Osteoblast (primary cell): ENCODE results near the gene XYLT2. TPM values are rescaled to one million over a fixed set of nuclear protein-coding genes. Genes with fewer than 3 reads are reported as not detected.

Experiments used
- DNase-seq: peaks from one replicate; pipeline ENCODE4 v3.0.0; 2011; ENCODE audit warnings: low spot score, mixed read lengths; ENCODE audit not compliant: insufficient read length; ENCODE audit errors: missing footprints
- H2AFZ ChIP-seq: 2 replicates; pipeline ENCODE4 v1.6.0; 2011; ENCODE audit warnings: mild to moderate bottlenecking, low read length
- H3K27ac ChIP-seq: 2 replicates; pipeline ENCODE4 v1.5.1; 2011; ENCODE audit warnings: mild to moderate bottlenecking, low read depth, low read length, moderate library complexity
- H3K27me3 ChIP-seq: 2 replicates; pipeline ENCODE4 v1.6.0; 2012; ENCODE audit warnings: mild to moderate bottlenecking, control low read depth, inconsistent platforms, low read length, moderate library complexity; ENCODE audit not compliant: insufficient read depth
- H3K36me3 ChIP-seq: 2 replicates; pipeline ENCODE4 v1.5.1; 2011; ENCODE audit warnings: mild to moderate bottlenecking, low read length, control low read depth, moderate library complexity; ENCODE audit not compliant: insufficient read depth
- H3K4me1 ChIP-seq: 2 replicates; pipeline ENCODE4 v1.5.1; 2011; ENCODE audit warnings: mild to moderate bottlenecking, low read length, control low read depth, moderate library complexity; ENCODE audit not compliant: insufficient read depth
- H3K4me2 ChIP-seq: 2 replicates; pipeline ENCODE4 v1.6.0; 2011; ENCODE audit warnings: mild to moderate bottlenecking, low read length; ENCODE audit not compliant: insufficient read depth
- H3K4me3 ChIP-seq: fragments of 200-600 bp; sonication (generic); 3 replicates; pipeline ENCODE4 v1.5.1; 2012; ENCODE audit warnings: mild to moderate bottlenecking, low read length, inconsistent platforms; ENCODE audit not compliant: insufficient read depth
- H3K79me2 ChIP-seq: 2 replicates; pipeline ENCODE4 v1.6.0; 2012; ENCODE audit warnings: mild to moderate bottlenecking, low read length, control low read depth, inconsistent platforms; ENCODE audit not compliant: insufficient read depth
- H3K9me3 ChIP-seq: 2 replicates; pipeline ENCODE4 v1.5.1; 2011; ENCODE audit warnings: low read depth, low read length, control low read depth
- H4K20me1 ChIP-seq: 2 replicates; pipeline ENCODE4 v1.6.0; 2012; ENCODE audit warnings: mild to moderate bottlenecking, low read length, control low read depth; ENCODE audit not compliant: insufficient read depth
- CTCF ChIP-seq: IDR thresholded peaks from 2 replicates; pipeline ENCODE4 v1.5.1; 2011; ENCODE audit warnings: mild to moderate bottlenecking, low read depth, low read length, moderate library complexity; ENCODE audit errors: extremely low read depth
- total RNA-seq: library from RNA; depleted of rRNA; stranded (reverse); fragments of >200 nt; gene quantifications from 2 replicates; pipeline ENCODE4 v1.2.3, GENCODE V29; 2012

XYLT2 gene
- total RNA-seq, 1 donor, result 40.5 TPM

DNA sequence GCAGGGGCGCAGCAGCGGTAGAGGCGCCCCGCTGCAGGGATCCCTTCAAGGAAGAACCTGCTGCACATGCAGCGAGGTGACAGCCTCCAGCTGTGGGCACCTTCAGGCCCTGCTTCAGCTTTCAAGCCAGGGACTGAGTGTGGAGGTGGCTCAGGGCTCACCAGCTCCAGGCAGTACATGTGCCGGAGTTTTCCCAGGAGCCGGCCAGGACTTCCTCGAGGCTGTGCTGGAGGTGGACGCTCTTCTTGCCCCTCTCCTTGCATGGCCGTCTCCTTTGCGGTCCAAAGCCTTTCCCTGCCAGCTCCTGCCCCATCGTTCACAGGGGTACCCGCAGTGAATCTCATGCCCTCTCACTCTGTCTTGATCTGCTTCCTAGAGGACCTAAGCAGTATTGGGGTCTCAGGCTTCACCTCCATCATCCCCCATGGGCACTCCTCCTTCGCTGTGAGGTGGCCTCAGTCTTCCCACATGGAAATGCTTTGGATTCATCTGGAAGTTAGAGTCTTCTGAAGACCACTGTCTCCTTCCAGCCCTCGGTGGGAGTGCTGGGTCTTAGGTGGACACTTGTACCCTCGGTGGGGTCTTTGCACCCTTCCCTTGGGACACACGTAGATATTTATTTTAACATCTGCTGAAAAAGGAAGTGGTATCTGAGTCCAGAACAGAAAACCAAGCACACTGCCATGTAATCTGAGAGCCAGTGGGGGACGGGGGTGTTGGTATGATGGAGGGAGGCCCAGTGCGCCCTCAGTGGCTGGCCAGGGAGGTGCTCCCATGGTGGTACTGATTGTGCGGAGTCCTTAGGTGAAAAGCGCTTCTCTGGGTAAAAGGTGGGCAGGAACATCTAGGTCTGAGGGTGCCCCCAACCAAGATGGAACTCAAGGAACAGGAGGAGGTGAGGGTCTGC lies 7.0 kb downstream of the XYLT2 start:
- Histone ChIP-seq H3K36me3 (peaks cover 50% of the 10 kb centered on the region), H3K27me3 (no peaks in the 10 kb centered on the region)

GRCh38 chr17:50353600-50354195 lies 7.8 kb downstream of the XYLT2 start:
- Histone ChIP-seq H3K79me2 (peaks cover 44% of the 10 kb centered on the region), H3K36me3 (peaks cover 57% of the 10 kb centered on the region), H3K4me1 (peaks cover 5% of the 10 kb centered on the region), H4K20me1 (peaks cover 64% of the 10 kb centered on the region), H2AFZ (no peak overlapping the region), H3K27me3 (no peaks in the 10 kb centered on the region), H3K9me3 (no peaks in the 10 kb centered on the region), H3K4me2 (no peak overlapping the region), H3K27ac (no peak overlapping the region), H3K4me3 (no peak overlapping the region)
- peak; percentile 81 for DNase-seq
- TF ChIP-seq CTCF, result no peak

More for the DNA sequence above, 7.0 kb downstream of the XYLT2 start:
- Histone ChIP-seq H4K20me1 (peaks cover 66% of the 10 kb centered on the region), H3K4me2 (no peak overlapping the region), H2AFZ (no peak overlapping the region), H3K9me3 (no peaks in the 10 kb centered on the region), H3K79me2 (peaks cover 52% of the 10 kb centered on the region), H3K4me3 (no peak overlapping the region), H3K27ac (no peak overlapping the region), H3K4me1 (peaks cover 13% of the 10 kb centered on the region)
- DNase-seq, result no peak
- TF ChIP-seq CTCF, result no peak

- no peak for TF ChIP-seq CTCF
These were observed 8.3 kb downstream of the XYLT2 start for GRCh38 chr17:50354198-50354597.

DNA sequence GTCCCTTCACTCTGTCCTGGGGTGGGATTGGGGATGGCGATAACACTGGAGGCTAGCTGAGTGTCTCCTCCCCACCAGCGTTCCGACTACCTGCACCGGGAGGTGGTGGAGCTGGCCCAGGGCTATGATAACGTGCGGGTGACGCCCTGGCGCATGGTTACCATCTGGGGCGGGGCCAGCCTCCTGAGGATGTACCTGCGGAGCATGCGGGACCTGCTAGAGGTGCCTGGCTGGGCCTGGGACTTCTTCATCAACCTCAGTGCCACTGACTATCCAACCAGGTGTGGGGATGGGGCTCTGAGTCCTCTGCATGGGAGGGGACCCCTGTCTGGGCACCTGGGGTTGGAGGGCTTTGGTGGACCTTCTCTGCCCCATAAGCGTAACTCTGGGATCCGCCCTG lies 8.8 kb downstream of the XYLT2 start:
- Histone ChIP-seq H2AFZ (no peak overlapping the region), H4K20me1 (peaks cover 54% of the 10 kb centered on the region), H3K27ac (no peak overlapping the region), H3K9me3 (no peaks in the 10 kb centered on the region), H3K27me3 (no peaks in the 10 kb centered on the region), H3K4me2 (no peak overlapping the region), H3K79me2 (peaks cover 33% of the 10 kb centered on the region), H3K4me3 (no peak overlapping the region), H3K4me1 (no peaks in the 10 kb centered on the region), H3K36me3 (peaks cover 68% of the 10 kb centered on the region)
- DNase-seq, result no peak
- TF ChIP-seq CTCF, result no peak

More at GRCh38 chr17:50354198-50354597, 8.3 kb downstream of the XYLT2 start:
- Histone ChIP-seq H3K4me2 (no peak overlapping the region), H3K4me3 (no peak overlapping the region), H3K9me3 (no peaks in the 10 kb centered on the region), H3K27me3 (no peaks in the 10 kb centered on the region), H3K79me2 (peaks cover 39% of the 10 kb centered on the region), H4K20me1 (peaks cover 59% of the 10 kb centered on the region), H2AFZ (no peak overlapping the region), H3K4me1 (peaks cover under 1% of the 10 kb centered on the region), H3K36me3 (peaks cover 62% of the 10 kb centered on the region), H3K27ac (no peak overlapping the region)
- DNase-seq, result peak; percentile 64
